Ovary (tissue), 9 donors: ENCODE data around the gene SAMD4A. TPM values are rescaled to one million over a fixed set of nuclear protein-coding genes. Genes with fewer than 3 reads are reported as not detected.

Experiments
- DNase-seq, 5 donors: peaks; one replicate each; pipeline ENCODE4 v3.0.0-alpha.2; 2019 to 2020
- H3K27ac ChIP-seq, 2 donors: fragments of 200-600 bp; one replicate each; pipeline versions ENCODE4 v1.5.1 to v1.8.0; 2019 to 2022
- H3K27me3 ChIP-seq: fragments of 200-600 bp; one replicate; pipeline ENCODE4 v1.8.0; 2022
- H3K36me3 ChIP-seq: fragments of 200-600 bp; sonication (generic); one replicate; pipeline ENCODE4 v1.5.1; 2019
- H3K4me1 ChIP-seq: one replicate; pipeline ENCODE4 v1.8.1; 2013; ENCODE audit warnings: mild to moderate bottlenecking, moderate library complexity; ENCODE audit not compliant: insufficient read depth
- H3K4me3 ChIP-seq: fragments of 200-600 bp; sonication (generic); one replicate; pipeline ENCODE4 v1.5.1; 2017
- H3K9me3 ChIP-seq, 2 donors: fragments of 200-600 bp in 1 of 2; sonication (generic) in 1 of 2; one replicate each; pipeline versions ENCODE4 v1.5.1 to v1.8.1; 2013 to 2019; ENCODE audit warnings: mild to moderate bottlenecking in 1 of 2, moderate library complexity in 1 of 2
- CTCF ChIP-seq, 3 donors: fragments of 450-650 bp in 2 of 3; fragments of 200-600 bp in 1 of 3; IDR thresholded peaks; one replicate each; pipeline versions ENCODE4 v1.5.1 to v1.8.0; 2016 to 2022; ENCODE audit warnings: antibody characterized with exemption in 3 of 3, mild to moderate bottlenecking in 1 of 3
- EP300 ChIP-seq: sonication (generic); formaldehyde crosslinking; IDR thresholded peaks from one replicate; pipeline ENCODE4 v1.6.1; 2017; ENCODE audit warnings: antibody characterized with exemption
- POLR2A ChIP-seq: fragments of 450-650 bp; IDR thresholded peaks from one replicate; pipeline ENCODE4 v1.6.1; 2017; ENCODE audit warnings: antibody characterized with exemption, mild to moderate bottlenecking, moderate library complexity
- WGBS, 3 donors: extraction: QIAGEN DNeasy Blood & Tissue Kit in 1 of 3; methylation state at CpG; one replicate each; pipeline versions ENCODE4 v1.1.5 to v1.1.7; 2013 to 2017; 5-methylcytosine and 5-hydroxymethylcytosine counted together
- intact Hi-C, 4 donors: fragments of 100-400 bp; cut with DNase I; formaldehyde crosslinking; loops; one replicate each; pipeline versions ENCODE4 v1.11.0 to v1.15.1; 2022 to 2023
- polyA plus RNA-seq, 2 donors: library from polyadenylated mRNA; stranded (reverse); fragments of 200-250 nt in 1 of 2; fragments of 350-450 nt in 1 of 2; fragmentation: Illumina TruSeq in 1 of 2; extraction: RNeasy Lipid Tissue Mini Kit (QIAGEN cat#74804) in 1 of 2; gene quantifications; one replicate each; pipeline ENCODE4 v1.2.3, GENCODE V29; 2013 to 2014
- total RNA-seq, 7 donors: library from RNA; depleted of rRNA in 2 of 7; stranded (reverse); fragments of >200 nt in 2 of 7; fragmentation: NEBNext Ultra II Directional in 3 of 7; extraction: Animal tissue kit (Norgen Biotek cat#: 25700) in 3 of 7; gene quantifications; one replicate each; pipeline versions ENCODE4 v1.1.0 to v1.2.4, GENCODE V29; 2016 to 2023
- donor health status: DM: no; HTN: no; CAD: no; lungs with moderate emphysema.
- donor health status: DM: no; HTN: no; CAD: no.
- donor health status: Bipolar disorder and iron deficiency.
- donor health status: DM: yes; HTN: yes; CAD: no.
- donor health status: DM: no; HTN: no; CAD: no.
- donor health status: DM: yes; HTN: yes; CAD: no.

The SAMD4A gene
- total and polyA plus RNA-seq, 9 donors, result 2.3 to 22.4 (median 7.3) TPM

DNA sequence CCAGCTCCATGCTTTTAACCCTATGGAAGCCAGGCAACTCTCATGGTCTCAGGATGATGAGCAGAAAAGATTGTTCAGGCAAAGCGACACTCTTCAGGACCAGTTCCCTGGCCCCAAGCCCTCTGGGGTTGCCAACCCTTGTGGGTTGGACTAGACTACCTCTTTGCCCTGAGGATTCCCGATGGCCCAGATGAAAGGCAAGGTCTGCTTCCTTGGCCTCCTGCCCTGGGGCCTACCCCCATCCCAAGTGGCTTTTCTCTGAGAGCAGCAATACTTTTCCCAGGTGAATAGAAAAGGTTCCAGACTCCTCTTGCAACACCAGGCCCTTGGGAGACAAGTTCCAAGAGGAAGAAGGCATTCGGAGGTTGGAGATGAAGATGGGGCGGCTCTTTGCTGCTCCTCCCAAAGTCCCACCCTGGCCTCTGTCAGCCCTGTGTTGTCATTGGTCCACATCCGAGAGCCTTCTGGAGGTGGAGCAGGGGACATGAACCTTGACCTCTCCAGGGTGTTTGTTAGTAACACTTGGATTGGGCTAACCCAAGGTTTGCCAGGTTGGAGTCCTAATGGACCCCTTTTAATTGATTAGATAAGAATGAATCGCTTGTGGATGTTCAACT is 204.6 kb downstream of the SAMD4A start:
- Histone ChIP-seq H3K36me3 (no peaks in the 10 kb centered on the region), H3K9me3 (no peaks in the 10 kb centered on the region), H3K27ac (no peak overlapping the region), H3K4me3 (no peak overlapping the region), H3K4me1 (peaks cover 3% of the 10 kb centered on the region), H3K27me3 (no peaks in the 10 kb centered on the region)
- intact Hi-C loops, result loop anchor here in 3 of 4 donors (5.0 to 10.0 kb wide), 3 partner anchors 77 to 204 kb away; partner anchors contain the start of gene SAMD4A (in 1 of the 3)
- no peak for TF ChIP-seq CTCF (IDR thresholded peaks at IDR 0.05)
- TF ChIP-seq EP300, result no peak
- no peak for TF ChIP-seq POLR2A
- 82 to 85% (median 84%) methylated on average over 6 of the region's 6 CpGs for WGBS, 3 donors
- no peak for DNase-seq

- no peaks in the 10 kb centered on the region for H3K27me3 ChIP-seq
Observed at GRCh38 chr14:54772451-54772881, 205.5 kb downstream of the SAMD4A start.

GRCh38 chr14:54773171-54774006 is 206.5 kb downstream of the SAMD4A start:
- no peaks in the 10 kb centered on the region for H3K27me3 ChIP-seq
- peak; percentile 80 to 90 (median 86) for DNase-seq
- H3K36me3 ChIP-seq, result no peaks in the 10 kb centered on the region
- no peak overlapping the region for H3K4me3 ChIP-seq
- peaks cover 3% of the 10 kb centered on the region for H3K4me1 ChIP-seq
- no peaks in the 10 kb centered on the region for H3K9me3 ChIP-seq
- WGBS, 3 donors, result 10 to 14% (median 11%) methylated on average over 19 of the region's 19 CpGs
- H3K27ac ChIP-seq, result peak overlapping the region; percentile 67 to 90
- intact Hi-C loops, result loop anchor here (1.0 to 10.0 kb wide), 5 partner anchors 79 to 209 kb away; partner anchors contain the start of gene SAMD4A (in 1 of the 4)
- TF ChIP-seq EP300 (peak; percentile 82), POLR2A (no peak), CTCF (IDR thresholded peaks at IDR 0.05) (peak; percentile 63 to 83 (median 81))

More at GRCh38 chr14:54772451-54772881, 205.5 kb downstream of the SAMD4A start:
- TF ChIP-seq POLR2A (no peak), CTCF (IDR thresholded peaks at IDR 0.05) (no peak), EP300 (peak; percentile 33)
- no peaks in the 10 kb centered on the region for H3K9me3 ChIP-seq
- H3K4me3 ChIP-seq, result no peak overlapping the region
- WGBS, 3 donors, result 60 to 81% (median 74%) methylated on average over 7 of the region's 7 CpGs
- intact Hi-C loops, result loop anchor here in 3 of 4 donors (5.0 to 10.0 kb wide), 3 partner anchors 78 to 205 kb away; partner anchors contain the start of gene SAMD4A (in 1 of the 3)
- peaks cover 3% of the 10 kb centered on the region for H3K4me1 ChIP-seq
- H3K27ac ChIP-seq, result peak overlapping the region; percentile 67 to 90
- DNase-seq, result no peak
- H3K36me3 ChIP-seq, result no peaks in the 10 kb centered on the region

DNA sequence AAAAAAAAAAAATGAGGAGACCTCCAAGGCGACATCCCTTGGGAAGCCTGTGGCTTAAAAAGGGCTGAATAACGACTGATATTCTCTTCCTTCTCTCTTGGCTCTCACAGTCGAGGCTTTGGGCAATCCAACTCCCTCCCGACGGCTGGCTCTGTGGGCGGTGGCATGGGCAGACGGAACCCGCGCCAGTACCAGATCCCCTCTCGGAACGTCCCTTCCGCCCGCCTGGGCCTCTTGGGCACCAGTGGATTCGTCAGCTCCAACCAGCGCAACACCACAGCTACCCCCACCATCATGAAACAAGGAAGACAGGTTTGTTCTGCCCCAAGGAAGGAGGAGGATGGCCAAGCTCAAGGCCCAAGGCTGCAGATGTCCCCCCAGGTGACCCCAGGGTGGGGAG is 207.9 kb downstream of the SAMD4A start:
- TF ChIP-seq CTCF (IDR thresholded peaks at IDR 0.05) (no peak), EP300 (no peak), POLR2A (no peak)
- Histone ChIP-seq H3K9me3 (no peaks in the 10 kb centered on the region), H3K4me3 (no peak overlapping the region), H3K36me3 (no peaks in the 10 kb centered on the region), H3K27ac (no peak overlapping the region), H3K4me1 (peaks cover 3% of the 10 kb centered on the region), H3K27me3 (no peaks in the 10 kb centered on the region)
- DNase-seq, result peak in 1 of 5 donors; percentile 31
- intact Hi-C loops, result loop anchor here (2.0 to 10.0 kb wide), 4 partner anchors 80 to 210 kb away; partner anchors contain the start of gene SAMD4A (in 1 of the 4)
- 91 to 96% (median 94%) methylated on average over 15 of the region's 15 CpGs for WGBS, 3 donors
